ENCODE results near the gene MTERF4. TPM values are rescaled to one million over a fixed set of nuclear protein-coding genes. Genes with fewer than 3 reads are reported as not detected.

The MTERF4 gene
- total RNA-seq, 1 donor from 2014 or later, result 63.5 TPM

- DNase-seq, result no peak
- no peak overlapping the region for H3K27ac Mint-ChIP-seq (ENCODE audit: unreplicated experiment)
- no peak for TF ChIP-seq CTCF (IDR thresholded peaks at IDR 0.05; ENCODE audit: partially characterized antibody, unreplicated experiment)
- peaks cover 4% of the 10 kb centered on the region for H3K4me1 Mint-ChIP-seq (ENCODE audit: low read depth, unreplicated experiment)
- H3K4me3 Mint-ChIP-seq (ENCODE audit: unreplicated experiment), result no peak overlapping the region
- H3K27me3 Mint-ChIP-seq (ENCODE audit: unreplicated experiment), result peaks cover 11% of the 10 kb centered on the region
- H3K9me3 Mint-ChIP-seq (ENCODE audit: unreplicated experiment), result peaks cover 3% of the 10 kb centered on the region
- H3K36me3 Mint-ChIP-seq (ENCODE audit: unreplicated experiment), result no peaks in the 10 kb centered on the region
These were observed 35.2 kb downstream of the MTERF4 start for GRCh38 chr2:241066893-241067341.

- H3K36me3 Mint-ChIP-seq (ENCODE audit: unreplicated experiment), result no peaks in the 10 kb centered on the region
- peaks cover 11% of the 10 kb centered on the region for H3K27me3 Mint-ChIP-seq (ENCODE audit: unreplicated experiment)
- no peak for DNase-seq
- TF ChIP-seq CTCF (IDR thresholded peaks at IDR 0.05; ENCODE audit: partially characterized antibody, unreplicated experiment), result no peak
- peaks cover 3% of the 10 kb centered on the region for H3K9me3 Mint-ChIP-seq (ENCODE audit: unreplicated experiment)
- H3K4me3 Mint-ChIP-seq (ENCODE audit: unreplicated experiment), result no peak overlapping the region
- peaks cover 4% of the 10 kb centered on the region for H3K4me1 Mint-ChIP-seq (ENCODE audit: low read depth, unreplicated experiment)
- no peak overlapping the region for H3K27ac Mint-ChIP-seq (ENCODE audit: unreplicated experiment)
These were observed 35.8 kb downstream of the MTERF4 start for GRCh38 chr2:241066171-241066892.

GRCh38 chr2:241065355-241065803 is 36.7 kb downstream of the MTERF4 start:
- Mint-ChIP-seq H3K36me3 (ENCODE audit: unreplicated experiment) (no peaks in the 10 kb centered on the region), H3K9me3 (ENCODE audit: unreplicated experiment) (peaks cover 2% of the 10 kb centered on the region), H3K4me1 (ENCODE audit: low read depth, unreplicated experiment) (peaks cover 2% of the 10 kb centered on the region), H3K4me3 (ENCODE audit: unreplicated experiment) (no peak overlapping the region), H3K27me3 (ENCODE audit: unreplicated experiment) (peaks cover 8% of the 10 kb centered on the region), H3K27ac (ENCODE audit: unreplicated experiment) (no peak overlapping the region)
- no peak for TF ChIP-seq CTCF (IDR thresholded peaks at IDR 0.05; ENCODE audit: partially characterized antibody, unreplicated experiment)
- DNase-seq, result no peak

- Mint-ChIP-seq H3K27me3 (ENCODE audit: unreplicated experiment) (peaks cover 6% of the 10 kb centered on the region), H3K4me1 (ENCODE audit: low read depth, unreplicated experiment) (peaks cover 2% of the 10 kb centered on the region), H3K9me3 (ENCODE audit: unreplicated experiment) (peaks cover 2% of the 10 kb centered on the region), H3K36me3 (ENCODE audit: unreplicated experiment) (no peaks in the 10 kb centered on the region), H3K27ac (ENCODE audit: unreplicated experiment) (no peak overlapping the region), H3K4me3 (ENCODE audit: unreplicated experiment) (no peak overlapping the region)
- no peak for TF ChIP-seq CTCF (IDR thresholded peaks at IDR 0.05; ENCODE audit: partially characterized antibody, unreplicated experiment)
- DNase-seq, result no peak
These were observed 37.2 kb downstream of the MTERF4 start for GRCh38 chr2:241064802-241065354.
